ENCODE data around the gene GPR162.
A peak's percentile ranks its signal among the peaks of the same experiment; 100 is the strongest.
"Not testable (repeated sequence)": the region's sequence is repeated elsewhere in the genome, so short reads cannot be mapped to it uniquely, and the experiment has no call there.

The GPR162 gene

DNA sequence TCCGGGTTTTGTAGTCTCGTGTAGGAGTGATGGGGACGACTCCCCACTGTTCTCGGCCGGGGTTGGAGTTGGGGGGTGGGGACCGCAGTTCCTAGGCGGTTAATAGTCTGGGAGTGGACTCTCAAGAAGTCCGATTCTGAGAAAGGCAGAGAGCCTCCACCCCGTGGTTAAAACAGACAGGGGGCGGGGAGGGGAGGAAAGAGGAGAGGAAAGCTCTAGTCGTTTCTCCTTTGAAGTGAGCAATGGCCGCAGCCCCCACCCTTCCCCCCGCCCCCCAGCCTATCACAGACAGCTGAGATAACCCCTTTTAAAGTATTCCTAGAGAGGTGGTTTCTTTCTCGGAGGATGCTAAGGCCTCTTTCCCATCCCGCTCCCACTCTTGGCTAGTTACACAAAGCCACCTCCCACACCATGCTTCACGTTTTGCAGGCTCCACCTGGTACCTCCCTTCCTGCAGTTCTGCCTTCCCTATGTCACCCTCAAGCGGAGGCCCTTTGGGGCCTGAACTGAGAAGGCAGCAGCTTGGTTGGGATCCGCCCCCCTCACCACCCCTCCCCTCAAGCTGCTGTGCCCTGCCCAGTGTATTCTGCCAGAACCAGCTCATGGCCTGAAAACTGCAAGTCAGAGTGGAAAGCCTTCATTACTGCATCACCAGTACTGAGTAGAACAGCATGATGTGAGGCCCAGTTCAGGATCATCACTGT lies 31.2 kb downstream of the GPR162 start:
- peak overlapping the region; percentile 99 for H3K4me3 ChIP-seq (ENCODE audit: low read depth, low read length)

DNA sequence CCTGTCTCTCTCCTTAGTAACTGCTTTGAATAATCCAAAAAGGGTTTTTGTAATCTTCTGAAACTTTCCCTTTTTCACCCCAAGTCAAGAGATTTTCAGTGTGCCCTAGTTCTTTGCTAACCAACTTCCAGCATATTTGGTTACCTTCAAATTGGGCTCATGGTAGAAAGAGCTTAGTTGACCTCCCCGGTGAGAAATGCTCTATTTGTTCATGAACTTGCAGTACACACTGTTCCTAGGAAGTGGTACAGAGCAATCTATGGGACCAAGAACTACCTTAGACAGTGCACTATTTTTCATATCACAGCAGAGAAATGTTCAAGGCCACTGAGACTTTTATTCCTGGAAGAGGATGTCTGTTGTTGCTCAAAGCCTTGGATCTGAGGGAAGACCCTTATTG lies 32.0 kb downstream of the GPR162 start:
- H3K4me3 ChIP-seq (ENCODE audit: low read depth, low read length): no peak overlapping the region

GRCh38 chr12:6854036-6854435 lies 32.4 kb downstream of the GPR162 start:
- H3K4me3 ChIP-seq (ENCODE audit: low read depth, low read length): no peak overlapping the region

- H3K4me3 ChIP-seq (ENCODE audit: low read depth, low read length): no peak overlapping the region
Observed at GRCh38 chr12:6855322-6855721, 33.7 kb downstream of the GPR162 start.

DNA sequence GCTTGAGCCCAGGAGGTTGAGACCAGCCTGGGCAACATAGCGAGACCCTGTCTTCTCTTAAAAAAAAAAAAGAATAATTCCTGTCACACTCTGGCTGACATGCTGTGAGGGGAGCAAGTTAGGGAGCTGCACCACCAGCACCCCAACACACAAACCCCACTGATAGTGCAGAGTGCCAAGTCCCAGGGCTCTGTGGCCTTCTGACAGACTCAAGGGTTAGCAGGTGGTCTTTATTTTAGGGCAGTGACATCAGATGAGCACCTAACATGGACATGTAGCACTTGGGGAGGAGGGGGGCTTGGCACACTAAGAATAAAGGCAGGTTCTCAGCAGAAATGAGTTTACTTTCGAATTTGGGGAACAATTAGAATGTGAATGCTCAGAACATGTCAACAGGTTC lies 37.2 kb downstream of the GPR162 start:
- no peak overlapping the region for H3K4me3 ChIP-seq (ENCODE audit: low read depth, low read length)

GRCh38 chr12:6860116-6860515 lies 38.5 kb downstream of the GPR162 start:
- no peak overlapping the region for H3K4me3 ChIP-seq (ENCODE audit: low read depth, low read length)

DNA sequence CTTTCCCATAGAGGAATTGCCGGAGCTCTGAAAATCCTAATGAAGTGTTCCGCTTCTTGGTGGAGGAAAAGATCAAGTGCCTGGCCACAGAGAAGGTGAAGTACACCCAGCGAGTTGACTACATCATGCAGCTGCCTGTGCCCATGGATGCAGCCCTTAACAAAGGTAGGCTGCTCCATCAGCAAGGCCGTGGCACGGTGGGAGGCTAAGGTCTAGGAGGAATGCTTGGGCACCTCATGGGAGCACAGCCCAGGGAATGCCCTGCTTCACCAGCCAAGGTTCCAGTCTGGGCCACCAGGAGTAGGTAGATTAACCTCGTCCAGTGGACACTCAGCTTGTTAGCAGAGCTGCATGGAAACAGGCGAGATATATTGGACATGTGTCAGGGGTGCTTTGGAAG lies 39.3 kb downstream of the GPR162 start:
- H3K4me3 ChIP-seq (ENCODE audit: low read depth, low read length): no peak overlapping the region

GRCh38 chr12:6861391-6861790 lies 39.8 kb downstream of the GPR162 start:
- no peak overlapping the region for H3K4me3 ChIP-seq (ENCODE audit: low read depth, low read length)

GRCh38 chr12:6863033-6863432 lies 41.4 kb downstream of the GPR162 start:
- no peak overlapping the region for H3K4me3 ChIP-seq (ENCODE audit: low read depth, low read length)

- H3K4me3 ChIP-seq (ENCODE audit: low read depth, low read length): no peak overlapping the region
Observed at GRCh38 chr12:6863586-6864321, 42.1 kb downstream of the GPR162 start.

- H3K4me3 ChIP-seq (ENCODE audit: low read depth, low read length): not testable (repeated sequence)
Observed at GRCh38 chr12:6865307-6865706, 43.7 kb downstream of the GPR162 start.

DNA sequence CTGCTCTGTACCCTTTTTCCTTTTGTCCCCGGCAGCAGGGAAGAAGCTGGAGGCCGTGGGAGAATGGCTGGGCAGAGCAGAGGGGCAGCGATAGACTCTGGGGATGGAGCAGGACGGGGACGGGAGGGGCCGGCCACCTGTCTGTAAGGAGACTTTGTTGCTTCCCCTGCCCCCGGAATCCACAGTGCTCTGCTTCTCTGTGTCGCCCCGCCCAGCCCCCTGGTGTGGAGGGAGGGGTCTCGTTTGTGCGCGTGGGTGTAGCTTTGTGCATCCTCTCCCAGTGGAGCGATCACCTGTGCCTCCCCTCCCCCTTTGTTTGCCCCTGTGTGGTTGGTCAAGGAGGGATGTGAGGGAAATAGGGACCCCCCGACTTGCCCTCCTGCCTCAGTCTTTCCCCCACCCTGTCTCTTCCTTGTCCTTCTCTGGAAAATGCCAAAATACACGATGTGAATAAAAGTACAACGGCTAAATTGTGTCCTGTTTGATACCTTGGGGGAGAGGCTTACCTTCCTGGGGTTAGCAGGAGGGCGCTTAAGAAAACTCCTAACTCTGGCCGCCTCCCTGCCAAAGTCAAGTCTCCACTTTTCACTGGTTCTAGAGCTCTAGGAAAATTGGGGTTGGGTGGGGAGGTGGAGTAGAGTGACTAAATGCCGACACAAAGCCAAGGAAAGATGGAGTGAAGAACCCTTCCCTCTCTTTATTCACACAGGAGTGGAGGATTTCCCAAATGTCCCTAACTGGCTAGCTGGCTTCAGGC lies 44.7 kb downstream of the GPR162 start:
- peak overlapping the region; percentile 54 for H3K4me3 ChIP-seq (ENCODE audit: low read depth, low read length)

GRCh38 chr12:6866920-6867412 lies 45.3 kb downstream of the GPR162 start:
- H3K4me3 ChIP-seq (ENCODE audit: low read depth, low read length): peak overlapping the region; percentile 54

DNA sequence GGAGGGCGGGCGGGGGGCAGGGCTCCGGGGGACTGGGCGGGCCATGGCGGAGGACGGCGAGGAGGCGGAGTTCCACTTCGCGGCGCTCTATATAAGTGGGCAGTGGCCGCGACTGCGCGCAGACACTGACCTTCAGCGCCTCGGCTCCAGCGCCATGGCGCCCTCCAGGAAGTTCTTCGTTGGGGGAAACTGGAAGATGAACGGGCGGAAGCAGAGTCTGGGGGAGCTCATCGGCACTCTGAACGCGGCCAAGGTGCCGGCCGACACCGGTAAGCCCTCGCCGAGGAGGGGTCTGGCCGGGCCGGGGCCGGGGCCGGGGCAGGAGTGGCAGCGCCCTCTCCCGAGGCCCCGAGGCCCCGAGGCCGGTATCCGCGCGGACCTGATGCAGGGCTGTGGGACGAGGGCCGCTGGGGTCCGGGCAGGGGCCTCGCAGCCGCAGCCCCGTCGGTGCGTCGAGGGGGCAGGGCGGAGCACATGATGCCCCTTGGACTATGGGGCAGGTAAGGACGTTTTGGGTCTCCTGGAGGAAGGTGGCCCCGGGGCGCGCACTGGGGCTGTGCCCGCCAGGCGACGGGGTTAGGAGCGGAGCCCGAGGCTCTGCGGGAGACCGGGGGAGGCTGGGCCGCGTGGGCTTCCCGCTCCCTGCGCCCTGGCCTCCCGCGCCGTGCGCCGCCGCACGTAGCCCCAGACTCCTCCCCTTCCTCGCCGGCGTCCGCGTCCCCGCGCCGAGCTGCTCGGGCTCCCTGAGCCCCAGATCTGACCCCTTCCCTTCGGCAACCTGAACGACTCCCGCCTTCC lies 46.0 kb downstream of the GPR162 start, which contains the start of gene TPI1:
TPI1 (plus strand) TSS at position 119 of the 798 bp plus-strand sequence; CDS start at position 155, 36 bp downstream.
- H3K4me3 ChIP-seq (ENCODE audit: low read depth, low read length): peak within 1 kb of the TSS; percentile 98

GRCh38 chr12:6868211-6869048 lies 46.8 kb downstream of the GPR162 start:
- peak overlapping the region; percentile 98 for H3K4me3 ChIP-seq (ENCODE audit: low read depth, low read length)

DNA sequence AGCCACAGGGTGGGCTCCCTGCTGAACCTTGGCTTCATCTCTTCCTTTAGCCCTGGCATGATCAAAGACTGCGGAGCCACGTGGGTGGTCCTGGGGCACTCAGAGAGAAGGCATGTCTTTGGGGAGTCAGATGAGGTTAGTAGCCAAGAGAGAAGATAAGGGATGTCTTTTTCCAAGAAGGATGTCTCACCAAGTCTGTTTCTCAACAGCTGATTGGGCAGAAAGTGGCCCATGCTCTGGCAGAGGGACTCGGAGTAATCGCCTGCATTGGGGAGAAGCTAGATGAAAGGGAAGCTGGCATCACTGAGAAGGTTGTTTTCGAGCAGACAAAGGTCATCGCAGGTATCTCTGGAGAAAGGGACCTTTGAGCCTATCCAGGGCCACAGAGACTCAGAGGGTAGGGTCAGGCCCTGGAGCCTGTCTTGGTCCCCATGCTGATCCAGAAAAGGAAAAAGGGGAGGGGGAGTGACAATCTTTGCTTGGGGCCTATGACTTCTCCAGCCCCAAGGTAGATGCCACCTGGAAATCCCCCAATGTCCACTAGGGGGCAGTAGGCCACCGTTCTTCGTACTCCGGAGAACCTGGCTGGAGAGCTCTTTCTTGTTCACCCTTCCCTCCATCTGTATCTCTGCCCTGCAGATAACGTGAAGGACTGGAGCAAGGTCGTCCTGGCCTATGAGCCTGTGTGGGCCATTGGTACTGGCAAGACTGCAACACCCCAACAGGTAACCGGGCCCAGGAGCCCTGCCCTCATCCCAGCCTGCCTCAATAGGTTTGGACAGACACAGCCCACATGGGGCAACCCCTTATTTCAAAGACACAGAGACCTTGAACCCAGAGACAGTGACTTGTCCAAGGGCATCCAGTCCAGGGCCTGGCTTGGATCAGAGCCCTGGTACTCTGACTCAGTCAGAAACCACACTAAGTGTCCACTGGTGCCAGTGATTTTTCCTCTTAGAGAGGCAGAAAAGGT lies 47.7 kb downstream of the GPR162 start:
- H3K4me3 ChIP-seq (ENCODE audit: low read depth, low read length): peak overlapping the region; percentile 98

GRCh38 chr12:6870304-6870703 lies 48.7 kb downstream of the GPR162 start:
- not testable (repeated sequence) for H3K4me3 ChIP-seq (ENCODE audit: low read depth, low read length)

All from iPS-11a (cell line).